ENCODE results near the gene CEP192. TPM values are rescaled to one million over a fixed set of nuclear protein-coding genes. Genes with fewer than 3 reads are reported as not detected.

The CEP192 gene
- polyA plus RNA-seq, 3 donors = 3.0 to 29.6 (median 3.7) TPM

GRCh38 chr18:13141209-13141608 lies 150.0 kb downstream of the CEP192 start:
- Histone ChIP-seq H3K9me3 (replicated peaks in 1 of 2; ENCODE audit: control insufficient read depth in 1 of 2, insufficient read depth in 1 of 2, low read length in 2 of 2) (peaks cover 21 to 33% of the 10 kb centered on the region in 2 donors), H3K36me3 (replicated peaks in 1 of 2; ENCODE audit: control insufficient read depth in 1 of 2, insufficient read depth in 2 of 2, low read length in 2 of 2) (no peaks in the 10 kb centered on the region), H4K20me1 (ENCODE audit: insufficient read depth, low read length) (no peaks in the 10 kb centered on the region), H2AFZ (ENCODE audit: insufficient read depth, low read depth, low read length, poor library complexity, severe bottlenecking) (no peak overlapping the region), H3K4me3 (replicated peaks in 1 of 3; ENCODE audit: low read depth in 2 of 3, low read length in 3 of 3) (no peak overlapping the region), H3K79me2 (ENCODE audit: insufficient read depth, low read length) (no peaks in the 10 kb centered on the region), H3K9ac (ENCODE audit: insufficient read depth, low read length, poor library complexity, severe bottlenecking) (no peak overlapping the region), H3K27ac (ENCODE audit: low read depth in 1 of 2, low read length in 2 of 2) (no peak overlapping the region), H3K27me3 (ENCODE audit: control insufficient read depth in 2 of 2, insufficient read depth in 2 of 2, low read length in 2 of 2) (peaks cover 0 to 4% of the 10 kb centered on the region in 2 donors), H3K4me2 (replicated peaks; ENCODE audit: extremely low read depth, low read length, poor library complexity, severe bottlenecking) (no peak overlapping the region), H3K4me1 (ENCODE audit: control insufficient read depth in 1 of 2, insufficient read depth in 2 of 2, low read length in 2 of 2) (peaks cover 15 to 16% of the 10 kb centered on the region in 2 donors)
- H3K27ac Mint-ChIP-seq = no peak overlapping the region
- H3K4me3 Mint-ChIP-seq = no peak overlapping the region
- peaks cover 23 to 47% (median 31%) of the 10 kb centered on the region in 7 donors for H3K9me3 Mint-ChIP-seq
- intact Hi-C loops (cut with micrococcal nuclease) = loop anchor here in 1 of 2 donors (10.0 kb wide), 1 partner anchor 146 kb away; the partner anchor contains the start of gene CEP192
- 32% methylated on average over 2 of the region's 6 CpGs for WGBS (ENCODE audit: insufficient coverage)
- no peak for TF ChIP-seq CTCF (IDR thresholded peaks at IDR 0.05)
- peaks cover 3 to 15% (median 4%) of the 10 kb centered on the region in 3 donors for H3K27me3 Mint-ChIP-seq (ENCODE audit: low read depth in 3 of 3)
- peaks cover 14% of the 10 kb centered on the region for H3K4me1 Mint-ChIP-seq
- DNase-seq = no peak
- H3K36me3 Mint-ChIP-seq = peaks cover 0 to 3% of the 10 kb centered on the region in 2 donors

GRCh38 chr18:13145636-13146190 lies 154.6 kb downstream of the CEP192 start:
- H3K79me2 ChIP-seq (ENCODE audit: insufficient read depth, low read length) = no peaks in the 10 kb centered on the region
- Mint-ChIP-seq H3K4me3 (no peak overlapping the region), H3K27me3 (ENCODE audit: low read depth in 3 of 3) (peaks cover 0 to 3% (median 1%) of the 10 kb centered on the region in 3 donors), H3K27ac (no peak overlapping the region), H3K4me1 (peaks cover 9% of the 10 kb centered on the region), H3K9me3 (peaks cover 18 to 35% (median 22%) of the 10 kb centered on the region in 7 donors), H3K36me3 (peaks cover 0 to 3% of the 10 kb centered on the region in 2 donors)
- H2AFZ ChIP-seq (ENCODE audit: insufficient read depth, low read depth, low read length, poor library complexity, severe bottlenecking) = no peak overlapping the region
- no peaks in the 10 kb centered on the region for H3K4me1 ChIP-seq (ENCODE audit: control insufficient read depth in 1 of 2, insufficient read depth in 2 of 2, low read length in 2 of 2)
- H3K27me3 ChIP-seq (ENCODE audit: control insufficient read depth in 2 of 2, insufficient read depth in 2 of 2, low read length in 2 of 2) = no peaks in the 10 kb centered on the region
- WGBS (ENCODE audit: insufficient coverage) = 94% methylated on average over 2 of the region's 4 CpGs
- no peak overlapping the region for H3K9ac ChIP-seq (ENCODE audit: insufficient read depth, low read length, poor library complexity, severe bottlenecking)
- DNase-seq = no peak
- H3K4me3 ChIP-seq (replicated peaks in 1 of 3; ENCODE audit: low read depth in 2 of 3, low read length in 3 of 3) = no peak overlapping the region
- H4K20me1 ChIP-seq (ENCODE audit: insufficient read depth, low read length) = no peaks in the 10 kb centered on the region
- H3K9me3 ChIP-seq (replicated peaks in 1 of 2; ENCODE audit: control insufficient read depth in 1 of 2, insufficient read depth in 1 of 2, low read length in 2 of 2) = peaks cover 21 to 25% of the 10 kb centered on the region in 2 donors
- intact Hi-C loops (cut with micrococcal nuclease) = loop anchor here in 1 of 2 donors (10.0 kb wide), 1 partner anchor 151 kb away; the partner anchor contains the start of gene CEP192
- no peak overlapping the region for H3K27ac ChIP-seq (ENCODE audit: low read depth in 1 of 2, low read length in 2 of 2)
- TF ChIP-seq CTCF (IDR thresholded peaks at IDR 0.05) = no peak
- H3K4me2 ChIP-seq (replicated peaks; ENCODE audit: extremely low read depth, low read length, poor library complexity, severe bottlenecking) = no peak overlapping the region
- no peaks in the 10 kb centered on the region for H3K36me3 ChIP-seq (replicated peaks in 1 of 2; ENCODE audit: control insufficient read depth in 1 of 2, insufficient read depth in 2 of 2, low read length in 2 of 2)
